Omental fat pad (tissue), 4 donors: Measurements from ENCODE around the gene GATA2. TPM values are rescaled to one million over a fixed set of nuclear protein-coding genes. Genes with fewer than 3 reads are reported as not detected.

Experiments
- ATAC-seq: fragments of 150-250 bp; one replicate; pipeline ENCODE4 v1.9.1; 2016; ENCODE audit warnings: mild to moderate bottlenecking, moderate library complexity; ENCODE audit not compliant: low FRiP score
- DNase-seq: peaks from one replicate; pipeline ENCODE4 v3.0.0-alpha.2; 2019; ENCODE audit warnings: low spot score
- CTCF ChIP-seq, 3 donors: fragments of 450-650 bp; IDR thresholded peaks; one replicate each; pipeline ENCODE4 v1.5.1; 2016 to 2017; ENCODE audit warnings: antibody characterized with exemption in 3 of 3, mild to moderate bottlenecking in 3 of 3, moderate library complexity in 2 of 3
- total RNA-seq, 4 donors: library from RNA; depleted of rRNA; stranded (reverse); fragments of >200 nt; gene quantifications; one replicate each; pipeline ENCODE4 v1.1.0, GENCODE V29; 2016

GATA2 gene
- total RNA-seq, 4 donors from 2014 or later = 4.2 to 32.5 (median 9.0) TPM

GRCh38 chr3:128452678-128453275 lies 40.2 kb downstream of the GATA2 start:
- ATAC-seq (no peak), DNase-seq (no peak)
- TF ChIP-seq CTCF (IDR thresholded peaks at IDR 0.05) = no peak

- no peak for DNase-seq
- no peak for TF ChIP-seq CTCF (IDR thresholded peaks at IDR 0.05)
- ATAC-seq = no peak
Measured at GRCh38 chr3:128452120-128452519, 40.9 kb downstream of the GATA2 start.

- TF ChIP-seq CTCF (IDR thresholded peaks at IDR 0.05) = no peak
- no peak for DNase-seq
- no peak for ATAC-seq
Measured at GRCh38 chr3:128449111-128449638, 43.8 kb downstream of the GATA2 start.

- DNase-seq (no peak), ATAC-seq (no peak)
- TF ChIP-seq CTCF (IDR thresholded peaks at IDR 0.05) = no peak
Measured at GRCh38 chr3:128448491-128448890, 44.5 kb downstream of the GATA2 start.

- TF ChIP-seq CTCF (IDR thresholded peaks at IDR 0.05) = no peak
- ATAC-seq = no peak
- DNase-seq = no peak
Measured at GRCh38 chr3:128447561-128448013, 45.4 kb downstream of the GATA2 start.

- TF ChIP-seq CTCF (IDR thresholded peaks at IDR 0.05) = no peak
- DNase-seq (no peak), ATAC-seq (no peak)
Measured at GRCh38 chr3:128446821-128447220, 46.2 kb downstream of the GATA2 start.

GRCh38 chr3:128445357-128445756 lies 47.6 kb downstream of the GATA2 start:
- TF ChIP-seq CTCF (IDR thresholded peaks at IDR 0.05) = no peak
- ATAC-seq (no peak), DNase-seq (no peak)
